ENCODE measurements around the gene RPS6KA1. TPM values are rescaled to one million over a fixed set of nuclear protein-coding genes. Genes with fewer than 3 reads are reported as not detected.

The RPS6KA1 gene
- polyA plus RNA-seq, 1 donor (not counting 4 experiments of a cell fraction or from before 2014, with no cell fraction given) = 65.9 TPM

DNA sequence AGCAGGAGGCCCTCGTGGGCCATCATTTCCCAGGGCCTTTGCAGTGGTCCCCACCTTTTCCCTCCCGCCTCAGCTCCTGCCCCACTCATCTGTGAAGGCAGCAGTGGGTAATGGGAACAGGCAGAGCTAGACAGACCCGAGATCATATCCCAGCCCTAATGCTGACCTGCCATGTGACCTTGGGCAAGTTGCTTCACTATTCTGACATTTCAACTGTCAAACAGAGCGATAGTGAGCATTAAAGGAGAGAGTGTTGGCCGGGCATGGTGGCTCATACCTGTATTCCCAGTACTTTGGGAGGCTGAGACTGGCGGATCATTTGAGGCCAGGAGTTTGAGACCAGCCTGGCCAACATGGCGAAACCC is 51.7 kb downstream of the RPS6KA1 start:
- no peaks in the 10 kb centered on the region for H3K9me1 ChIP-seq (ENCODE audit: control insufficient read depth, extremely low read depth, insufficient read depth, low read length)
- DNase-seq (ENCODE audit: low read depth, low spot score) (no peak), FAIRE-seq (no peak)
- H3K36me3 ChIP-seq (ENCODE audit: control insufficient read depth in 2 of 2, extremely low read depth in 1 of 2, insufficient read depth in 2 of 2, low read length in 2 of 2) = no peaks in the 10 kb centered on the region
- H3K27ac ChIP-seq (ENCODE audit: control insufficient read depth, insufficient read depth, low read length) = no peak overlapping the region
- no peak for TF ChIP-seq EZH2 (IDR thresholded peaks at IDR 0.05; ENCODE audit: low read length)
- TF ChIP-seq, protein P1, sequence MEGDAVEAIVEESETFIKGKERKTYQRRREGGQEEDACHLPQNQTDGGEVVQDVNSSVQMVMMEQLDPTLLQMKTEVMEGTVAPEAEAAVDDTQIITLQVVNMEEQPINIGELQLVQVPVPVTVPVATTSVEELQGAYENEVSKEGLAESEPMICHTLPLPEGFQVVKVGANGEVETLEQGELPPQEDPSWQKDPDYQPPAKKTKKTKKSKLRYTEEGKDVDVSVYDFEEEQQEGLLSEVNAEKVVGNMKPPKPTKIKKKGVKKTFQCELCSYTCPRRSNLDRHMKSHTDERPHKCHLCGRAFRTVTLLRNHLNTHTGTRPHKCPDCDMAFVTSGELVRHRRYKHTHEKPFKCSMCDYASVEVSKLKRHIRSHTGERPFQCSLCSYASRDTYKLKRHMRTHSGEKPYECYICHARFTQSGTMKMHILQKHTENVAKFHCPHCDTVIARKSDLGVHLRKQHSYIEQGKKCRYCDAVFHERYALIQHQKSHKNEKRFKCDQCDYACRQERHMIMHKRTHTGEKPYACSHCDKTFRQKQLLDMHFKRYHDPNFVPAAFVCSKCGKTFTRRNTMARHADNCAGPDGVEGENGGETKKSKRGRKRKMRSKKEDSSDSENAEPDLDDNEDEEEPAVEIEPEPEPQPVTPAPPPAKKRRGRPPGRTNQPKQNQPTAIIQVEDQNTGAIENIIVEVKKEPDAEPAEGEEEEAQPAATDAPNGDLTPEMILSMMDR (optimal IDR thresholded peaks at IDR 0.05 in 1 of 3, IDR thresholded peaks at IDR 0.05 in 1 of 3, conservative IDR thresholded peaks at IDR 0.05 in 1 of 3; ENCODE audit: extremely low read depth in 1 of 3, insufficient read depth in 2 of 3, low read length in 3 of 3) = no peak
- H3K4me1 ChIP-seq (ENCODE audit: control insufficient read depth, extremely low read depth, insufficient read depth, low read length) = no peaks in the 10 kb centered on the region
- H2AFZ ChIP-seq (ENCODE audit: control insufficient read depth, low read length) = no peak overlapping the region
- H3K4me2 ChIP-seq (ENCODE audit: control insufficient read depth, extremely low read depth, insufficient read depth, low read depth, low read length) = no peak overlapping the region
- no peak overlapping the region for H3K9ac ChIP-seq (ENCODE audit: control insufficient read depth, extremely low read depth, insufficient read depth, low read length)
- H3K79me2 ChIP-seq (ENCODE audit: control insufficient read depth, insufficient read depth, low read length) = no peaks in the 10 kb centered on the region
- no peaks in the 10 kb centered on the region for H4K20me1 ChIP-seq (ENCODE audit: control insufficient read depth, extremely low read depth, insufficient read depth, low read length)
- H3K4me3 ChIP-seq (ENCODE audit: control insufficient read depth in 2 of 3, extremely low read depth in 1 of 3, insufficient read depth in 2 of 3, low read depth in 1 of 3, low read length in 3 of 3) = no peak overlapping the region
- dilution Hi-C loops (cut with MboI; ENCODE audit: extremely low pct_ligation_motif_present, low sequenced_read_pairs) = no loop called here
- no peaks in the 10 kb centered on the region for H3K9me3 ChIP-seq (ENCODE audit: control insufficient read depth, low read depth, low read length)
- no peaks in the 10 kb centered on the region for H3K27me3 ChIP-seq (ENCODE audit: control insufficient read depth, extremely low read depth, insufficient read depth, low read length)

DNA sequence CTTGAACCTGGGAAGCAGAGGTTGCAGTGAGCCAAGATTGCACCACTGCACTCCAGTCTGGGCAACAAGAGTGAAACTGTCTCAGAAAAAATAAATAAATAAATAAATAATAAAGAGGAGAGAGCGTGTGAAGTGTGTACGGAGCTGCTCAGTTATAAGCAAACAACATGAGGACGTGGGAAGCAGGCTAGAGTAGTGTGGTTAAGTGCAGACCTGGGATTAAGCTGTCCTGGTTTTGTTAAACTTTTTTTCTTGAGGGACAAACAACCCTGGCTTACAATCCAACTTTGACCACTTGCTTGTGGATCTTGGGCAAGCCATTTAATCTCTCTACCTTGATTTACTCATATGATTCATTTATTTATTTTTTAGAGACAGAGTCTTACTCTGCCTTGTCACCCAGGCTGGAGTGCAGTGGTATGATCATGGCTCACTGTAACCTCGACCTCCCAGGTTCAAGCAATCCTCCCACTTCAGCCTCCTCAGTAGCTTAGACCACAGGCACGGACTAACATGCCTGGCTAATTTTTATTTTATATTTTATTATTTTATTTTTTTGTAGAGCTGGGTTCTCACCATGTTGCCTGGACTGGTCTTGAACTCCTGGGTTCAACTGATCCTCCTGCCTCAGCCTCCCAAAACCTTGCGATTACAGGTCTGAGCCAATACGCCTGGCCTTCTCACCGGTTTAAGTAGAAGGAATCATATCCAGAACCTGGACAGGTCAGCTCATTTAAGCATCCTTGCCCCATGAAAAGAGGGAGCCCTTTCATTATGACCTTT is 52.7 kb downstream of the RPS6KA1 start:
- DNase-seq (ENCODE audit: low read depth, low spot score) (no peak), FAIRE-seq (no peak)
- Histone ChIP-seq H3K27ac (ENCODE audit: control insufficient read depth, insufficient read depth, low read length) (no peak overlapping the region), H3K9me3 (ENCODE audit: control insufficient read depth, low read depth, low read length) (no peaks in the 10 kb centered on the region), H3K4me3 (ENCODE audit: control insufficient read depth in 2 of 3, extremely low read depth in 1 of 3, insufficient read depth in 2 of 3, low read depth in 1 of 3, low read length in 3 of 3) (no peak overlapping the region), H3K4me2 (ENCODE audit: control insufficient read depth, extremely low read depth, insufficient read depth, low read depth, low read length) (no peak overlapping the region), H4K20me1 (ENCODE audit: control insufficient read depth, extremely low read depth, insufficient read depth, low read length) (no peaks in the 10 kb centered on the region), H2AFZ (ENCODE audit: control insufficient read depth, low read length) (no peak overlapping the region), H3K9me1 (ENCODE audit: control insufficient read depth, extremely low read depth, insufficient read depth, low read length) (no peaks in the 10 kb centered on the region), H3K4me1 (ENCODE audit: control insufficient read depth, extremely low read depth, insufficient read depth, low read length) (no peaks in the 10 kb centered on the region), H3K27me3 (ENCODE audit: control insufficient read depth, extremely low read depth, insufficient read depth, low read length) (no peaks in the 10 kb centered on the region), H3K9ac (ENCODE audit: control insufficient read depth, extremely low read depth, insufficient read depth, low read length) (no peak overlapping the region), H3K36me3 (ENCODE audit: control insufficient read depth in 2 of 2, extremely low read depth in 1 of 2, insufficient read depth in 2 of 2, low read length in 2 of 2) (no peaks in the 10 kb centered on the region), H3K79me2 (ENCODE audit: control insufficient read depth, insufficient read depth, low read length) (no peaks in the 10 kb centered on the region)
- dilution Hi-C loops (cut with MboI; ENCODE audit: extremely low pct_ligation_motif_present, low sequenced_read_pairs) = no loop called here
- TF ChIP-seq, protein P1 (optimal IDR thresholded peaks at IDR 0.05 in 1 of 3, IDR thresholded peaks at IDR 0.05 in 1 of 3, conservative IDR thresholded peaks at IDR 0.05 in 1 of 3; ENCODE audit: extremely low read depth in 1 of 3, insufficient read depth in 2 of 3, low read length in 3 of 3) = no peak
